ENCODE results near the gene GAPT.

- TF ChIP-seq BACH2 (CRISPR knock-in tag; IDR thresholded peaks at IDR 0.05; ENCODE audit: borderline replicate concordance): no peak
- no peak for TF ChIP-seq ZNF8 (CRISPR knock-in tag; IDR thresholded peaks at IDR 0.05)
- TF ChIP-seq ZFP3 (CRISPR knock-in tag; IDR thresholded peaks at IDR 0.05): no peak
These were observed 44.0 kb upstream of the GAPT start for GRCh38 chr5:58447226-58447625.
